CD4-positive, alpha-beta T cell treated with Interleukin-6 at 100 ng/mL for 8 hours (primary cell): ENCODE measurements around the gene SULT1C4.
"Not testable (repeated sequence)": the region's sequence is repeated elsewhere in the genome, so short reads cannot be mapped to it uniquely, and the experiment has no call there.

Experiments used
- DNase-seq: peaks from one replicate; pipeline ENCODE4 v3.0.0-alpha.2; 2020; ENCODE audit warnings: mixed read lengths, low spot score

SULT1C4 gene

DNA sequence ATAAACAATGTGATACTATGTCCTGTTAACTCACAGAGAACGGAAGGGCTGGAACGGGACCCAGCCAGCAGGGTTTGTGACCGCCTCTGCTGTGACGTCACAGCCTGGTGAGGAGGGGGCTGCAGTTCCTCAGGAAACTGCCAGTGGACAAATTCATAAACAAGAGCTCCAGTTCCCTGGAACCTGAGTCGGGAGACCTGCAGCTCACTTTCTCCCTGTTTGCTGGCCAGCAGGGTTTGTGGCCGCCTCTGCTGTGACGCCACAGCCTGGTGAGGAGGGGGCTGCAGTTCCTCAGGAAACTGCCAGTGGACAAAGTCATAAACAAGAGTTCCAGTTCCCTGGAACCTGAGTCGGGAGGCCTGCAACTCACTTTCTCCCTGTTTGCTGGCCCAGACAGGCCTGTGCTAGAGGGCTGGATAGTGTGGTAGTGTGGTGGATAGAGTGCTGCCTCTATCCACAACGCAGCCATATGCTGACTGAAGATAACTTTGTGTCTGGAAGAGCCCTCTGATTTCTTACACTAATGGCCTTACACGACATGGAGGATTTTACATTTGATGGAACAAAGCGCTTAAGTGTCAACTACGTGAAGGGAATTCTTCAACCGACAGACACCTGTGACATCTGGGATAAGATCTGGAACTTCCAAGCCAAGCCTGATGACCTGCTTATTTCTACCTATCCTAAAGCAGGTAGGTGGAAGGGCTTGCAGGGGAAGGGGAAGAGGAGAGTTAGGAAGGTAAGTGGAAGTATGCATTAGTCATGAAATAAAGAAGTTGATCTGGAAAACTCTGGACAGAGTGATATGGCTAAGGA lies at the start of gene SULT1C4:
SULT1C4 (plus strand) TSS at position 140 of the 816 bp plus-strand sequence; CDS start at position 524, 384 bp downstream.
- DNase-seq: no peak

DNA sequence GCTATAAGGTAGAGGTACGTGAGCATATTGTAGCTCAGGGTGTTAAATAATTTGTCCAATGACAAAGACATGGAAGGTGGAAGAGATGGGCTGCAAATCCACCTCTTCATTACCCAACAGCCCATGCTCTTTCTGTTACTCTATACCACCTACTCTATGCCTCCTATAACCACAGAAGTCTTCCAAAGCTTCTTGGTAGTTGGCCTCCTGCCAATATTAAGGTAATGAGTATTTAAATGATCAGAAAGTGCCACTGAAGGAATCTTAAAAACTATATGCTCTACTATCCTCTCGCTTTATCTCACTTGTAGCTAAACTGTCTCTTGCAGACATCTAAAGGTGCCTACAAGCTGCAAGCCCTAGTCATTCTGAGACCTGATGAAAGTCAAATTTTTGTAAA lies 48.0 kb upstream of the SULT1C4 start:
- no peak for DNase-seq

DNA sequence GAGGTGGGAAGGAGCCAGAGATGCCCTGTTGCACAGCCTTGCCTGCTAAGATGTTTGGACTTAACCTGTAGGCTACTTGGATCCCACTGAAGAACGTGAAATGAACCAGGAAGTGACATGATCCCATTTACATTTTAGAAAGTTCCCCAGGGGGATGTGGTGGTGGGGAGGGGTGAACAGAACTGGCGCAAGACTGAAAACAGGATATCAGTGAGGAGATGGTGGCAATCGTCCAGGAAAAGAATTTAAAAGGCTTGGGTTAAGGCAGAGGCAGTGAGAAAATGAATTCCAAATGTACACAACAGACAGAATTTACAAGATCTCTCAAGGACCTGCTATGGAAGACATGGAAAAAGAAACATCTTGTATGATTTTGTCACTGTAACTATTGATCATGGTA lies 46.8 kb upstream of the SULT1C4 start:
- no peak for DNase-seq

DNA sequence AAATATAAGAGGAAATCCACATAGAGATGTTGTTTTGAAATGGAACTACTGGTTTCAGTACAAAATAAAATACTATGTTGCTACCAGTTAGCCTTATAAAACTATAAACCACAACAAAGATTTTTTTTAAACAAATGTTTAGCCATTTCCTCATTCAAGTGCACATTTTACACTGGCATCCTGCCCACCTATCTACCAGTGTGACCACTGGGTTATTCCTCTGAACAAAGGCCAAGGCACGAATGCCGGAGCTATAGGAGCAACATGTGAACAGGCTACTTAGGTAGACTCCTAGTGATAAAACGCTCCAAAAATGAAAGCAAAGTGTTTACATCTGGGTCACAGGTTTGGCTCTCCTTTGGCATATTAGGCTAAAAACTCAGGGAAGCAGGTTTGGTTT lies 31.8 kb upstream of the SULT1C4 start:
- no peak for DNase-seq

DNA sequence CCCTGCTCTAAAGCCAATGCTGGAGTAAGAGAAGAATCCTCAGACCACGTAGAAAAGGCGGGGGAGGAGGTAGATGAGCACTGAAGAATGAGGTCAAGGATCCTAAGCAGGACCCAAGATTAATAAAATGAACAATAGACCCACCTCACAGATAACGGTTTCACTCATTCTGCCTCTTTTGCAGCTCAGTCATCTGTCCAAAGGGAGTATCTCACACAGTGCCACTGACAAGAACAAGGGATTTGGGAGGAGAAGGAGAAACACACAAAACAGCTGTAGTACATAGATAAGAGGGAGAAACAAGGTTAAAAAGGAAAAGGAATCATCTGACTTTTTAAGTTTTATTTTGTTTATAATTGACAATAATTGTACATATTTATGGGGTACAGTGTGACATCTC lies 30.9 kb upstream of the SULT1C4 start:
- DNase-seq: no peak

DNA sequence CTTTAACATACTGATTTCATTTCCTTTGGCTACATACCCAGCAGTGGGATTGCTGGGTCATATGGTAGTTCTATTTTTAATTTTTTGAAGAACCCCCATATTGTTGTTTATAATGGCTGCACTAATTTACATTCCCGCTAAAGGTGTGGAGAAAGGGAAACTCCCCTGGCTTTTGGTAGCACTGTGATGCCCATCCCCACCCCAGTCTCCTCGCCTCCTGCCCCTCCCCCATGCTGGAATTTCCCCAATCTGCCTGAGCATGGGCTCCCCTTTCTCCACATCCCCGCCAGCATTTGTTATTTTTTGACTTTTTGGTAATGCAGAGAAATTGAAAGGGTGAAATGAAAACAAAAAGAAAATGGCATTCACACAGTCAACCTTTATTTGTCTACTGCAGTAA lies 30.0 kb upstream of the SULT1C4 start:
- DNase-seq: no peak

DNA sequence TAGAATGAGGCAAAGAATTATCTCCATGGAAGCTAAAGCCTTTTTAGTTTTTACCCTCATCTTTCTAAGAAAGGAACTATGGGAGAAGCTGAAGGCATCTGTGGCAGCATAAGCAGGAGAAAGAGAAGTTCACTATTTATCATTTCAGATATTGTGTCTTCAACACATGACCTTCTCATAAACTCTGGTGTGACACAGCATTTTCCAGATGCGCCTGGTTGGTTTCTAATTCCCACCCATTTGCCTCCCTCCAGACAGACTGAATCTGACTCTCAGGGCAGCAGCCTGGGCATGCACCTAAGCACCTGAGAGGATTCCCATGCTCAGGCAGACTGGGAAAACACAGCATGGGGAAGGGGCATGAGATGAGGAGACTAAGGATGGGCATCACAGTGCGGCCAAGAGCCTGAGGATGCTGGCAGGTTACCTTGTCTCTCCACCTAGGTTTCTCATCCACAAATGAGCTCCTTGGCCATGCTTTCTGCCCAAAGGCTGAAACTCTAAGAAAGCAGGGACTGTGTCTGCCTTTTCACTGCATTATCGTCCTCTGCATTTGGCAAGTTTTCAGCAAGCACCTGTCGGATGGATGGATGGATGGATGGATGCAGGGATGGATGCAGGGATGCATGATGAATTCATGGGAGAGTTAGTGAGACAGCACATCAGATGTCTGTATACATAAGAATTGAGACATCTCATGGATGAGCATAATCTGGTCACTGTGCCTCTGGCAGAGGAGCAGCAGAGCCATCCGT lies 28.8 kb upstream of the SULT1C4 start:
- no peak for DNase-seq

DNA sequence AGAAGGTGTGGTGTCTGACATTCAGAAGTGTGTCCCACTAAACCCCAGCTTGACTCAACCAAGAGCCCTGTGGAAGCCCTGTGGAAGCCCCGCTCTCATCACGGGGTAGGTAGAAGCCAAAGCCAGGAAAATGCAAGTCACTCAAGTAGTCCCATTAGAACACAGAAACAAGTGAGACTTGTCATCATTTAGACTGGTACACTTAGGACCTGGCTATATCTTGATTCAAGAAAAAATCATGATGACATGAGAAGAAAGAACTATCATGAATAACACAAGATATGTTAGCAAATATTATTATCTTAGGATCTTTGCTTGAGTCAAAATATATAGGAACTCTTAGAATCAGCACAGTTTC lies 28.2 kb upstream of the SULT1C4 start:
- DNase-seq: no peak

DNA sequence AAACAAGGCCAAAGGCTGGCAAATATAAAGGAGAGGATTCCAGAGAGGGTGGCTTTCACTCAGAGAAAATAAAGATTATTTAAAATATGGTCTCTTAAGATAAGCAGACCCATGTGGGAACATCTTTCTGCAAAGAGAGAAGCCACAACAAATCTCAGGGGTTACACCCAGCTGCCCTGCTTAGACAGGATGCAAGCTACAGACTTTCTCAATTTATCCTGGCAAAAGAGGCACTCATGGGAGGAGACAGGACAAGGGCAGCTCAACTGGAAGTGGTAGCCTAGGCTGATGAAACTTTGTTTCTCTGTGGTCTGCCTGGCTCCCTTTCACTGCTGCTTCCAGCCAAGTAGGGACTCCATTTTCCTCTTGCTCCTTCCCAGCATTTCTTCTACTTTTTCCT lies 25.9 kb upstream of the SULT1C4 start:
- no peak for DNase-seq

DNA sequence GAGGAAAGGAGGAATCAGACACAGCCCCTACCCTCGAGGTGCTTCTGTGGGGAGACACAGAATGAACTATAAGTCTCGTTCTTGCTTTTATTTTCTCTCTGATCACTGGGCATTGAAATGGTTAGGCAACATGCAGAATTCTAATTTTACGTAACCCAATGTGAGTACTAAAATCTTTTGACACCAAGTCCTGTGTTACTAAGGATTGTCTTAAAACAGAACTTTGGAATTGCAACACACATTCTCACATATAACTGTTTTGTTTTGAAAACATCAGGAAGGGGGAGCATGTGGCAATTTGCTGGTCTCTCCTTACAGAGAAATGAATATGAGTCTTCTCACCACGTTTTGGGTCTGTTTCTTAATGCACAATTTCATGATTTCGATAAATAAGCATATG lies 23.6 kb upstream of the SULT1C4 start:
- DNase-seq: no peak

DNA sequence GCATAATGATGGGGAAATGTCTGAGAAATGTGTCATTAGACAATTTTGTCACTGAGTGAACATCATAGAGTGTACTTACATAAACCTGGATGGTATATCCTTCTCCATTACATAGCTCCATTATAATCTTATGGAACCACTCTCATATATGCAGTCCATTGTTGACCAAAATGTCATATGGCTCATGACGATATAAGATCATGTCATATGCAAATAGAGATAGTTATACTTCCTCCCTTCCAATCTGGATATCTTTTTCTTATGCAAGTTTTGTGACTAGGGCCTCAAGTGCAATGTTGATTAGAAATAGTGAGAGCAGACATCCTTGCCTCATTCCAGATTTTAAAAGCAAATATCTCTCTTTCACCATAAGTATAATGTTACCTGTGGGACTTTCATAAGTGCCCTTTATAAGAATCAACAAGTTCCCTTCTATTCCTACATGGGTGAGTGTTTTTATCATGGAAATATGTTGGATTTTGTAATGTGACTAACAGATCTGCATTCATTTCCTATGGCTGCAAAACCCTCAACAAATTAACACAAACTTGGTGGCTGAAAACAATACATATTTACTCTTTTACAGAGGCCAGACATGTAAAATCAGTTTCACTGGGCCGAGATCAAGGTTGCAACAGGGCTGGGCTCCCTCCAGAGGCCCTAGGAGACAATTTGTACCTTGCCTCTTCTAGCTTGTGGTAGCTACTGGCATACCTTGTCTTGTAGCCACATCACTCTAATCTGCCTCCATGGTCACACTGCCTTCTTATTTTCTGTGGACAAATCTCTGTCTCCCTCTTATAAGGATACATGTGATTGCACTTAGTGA lies 21.6 kb upstream of the SULT1C4 start:
- DNase-seq: no peak

DNA sequence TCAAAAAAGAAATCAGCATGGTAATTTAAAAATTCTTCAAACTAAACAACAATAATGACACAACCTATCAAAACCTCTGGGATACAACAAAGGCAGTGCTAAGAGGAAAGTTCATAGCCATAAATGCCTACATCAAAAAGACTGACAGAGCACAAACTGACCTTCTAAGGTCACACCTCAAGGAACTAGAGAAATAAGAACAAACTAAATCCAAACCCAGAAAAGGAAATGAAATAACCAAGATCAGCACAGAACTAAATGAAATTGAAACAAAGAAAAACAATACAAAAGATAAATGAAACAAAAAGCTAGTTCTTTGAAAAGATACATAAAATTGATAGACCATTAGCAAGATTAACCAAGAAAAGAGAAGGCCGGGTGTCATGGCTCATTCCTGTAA lies 18.4 kb upstream of the SULT1C4 start:
- DNase-seq: not testable (repeated sequence)

DNA sequence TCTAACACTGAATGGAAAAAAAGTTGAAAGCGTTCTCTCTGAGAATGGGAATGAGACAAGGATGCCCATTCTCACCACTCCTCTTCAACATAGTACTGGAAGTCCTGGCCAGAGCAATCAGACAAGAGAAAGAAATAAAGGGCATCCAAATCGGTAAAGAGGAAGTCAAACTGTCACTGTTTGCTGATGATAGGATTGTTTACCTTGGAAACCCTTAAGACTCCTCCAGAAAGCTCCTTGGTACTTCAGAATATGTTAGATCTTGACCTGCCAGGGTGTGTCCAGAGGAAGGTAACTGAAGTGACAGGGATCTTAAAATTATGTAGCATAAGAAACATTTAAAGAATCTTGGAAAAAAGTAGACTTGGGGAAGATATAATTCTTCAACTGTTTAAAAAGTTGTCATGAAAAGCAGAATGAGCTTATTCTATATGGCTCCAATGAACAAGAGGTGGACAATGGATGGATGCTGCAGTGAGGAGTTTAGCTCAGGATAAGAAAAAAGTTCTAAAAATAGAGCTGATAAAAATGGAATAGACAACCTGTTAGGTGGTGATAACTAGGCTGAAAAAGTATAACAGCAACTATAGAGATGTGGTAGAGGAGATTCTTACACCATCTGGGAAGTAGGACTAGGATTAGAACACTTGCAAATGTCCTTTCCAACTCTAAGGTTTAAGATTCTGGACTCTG lies 16.8 kb upstream of the SULT1C4 start:
- DNase-seq: no peak

DNA sequence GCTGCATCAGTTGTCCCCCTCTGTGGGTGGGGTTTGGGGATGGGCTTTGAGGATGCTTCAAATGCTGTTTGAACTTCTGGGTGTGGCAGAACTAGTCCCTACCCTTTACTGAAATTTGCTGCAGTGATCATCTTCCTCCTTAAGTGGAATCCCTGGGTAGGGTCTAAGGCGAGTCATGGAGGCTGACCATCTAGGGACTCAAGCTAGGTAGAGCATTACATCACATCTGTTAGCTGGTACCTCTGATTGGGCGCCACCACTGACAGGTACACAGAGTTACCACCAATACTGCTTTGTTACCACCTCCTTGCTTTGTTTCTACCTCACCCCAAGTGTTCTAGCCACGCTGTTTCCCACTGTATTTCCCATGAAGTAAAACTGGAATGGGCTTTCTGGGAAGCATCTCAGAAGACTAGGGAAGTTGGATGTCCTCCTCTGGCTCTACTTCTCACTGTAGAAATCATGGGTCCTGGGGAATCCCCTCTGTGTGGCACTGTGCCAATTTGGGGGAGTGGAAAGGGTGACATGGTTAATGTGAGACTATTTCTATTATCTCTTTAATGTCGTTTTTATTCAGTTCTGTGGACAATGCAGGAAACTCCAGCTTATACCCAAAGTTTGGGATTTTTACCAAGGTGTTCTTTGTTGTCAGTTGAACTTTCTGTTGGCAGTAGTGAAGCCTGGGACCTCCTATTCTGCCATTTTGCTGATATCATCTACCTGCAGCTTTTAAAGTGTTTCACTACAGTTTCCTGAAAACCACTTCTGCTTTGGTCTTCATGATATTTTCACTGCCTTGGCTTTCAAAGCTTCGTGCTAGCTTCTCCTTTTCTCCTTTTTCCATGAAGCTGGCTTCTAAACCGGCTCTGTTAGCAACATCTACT lies 14.5 kb upstream of the SULT1C4 start:
- no peak for DNase-seq

DNA sequence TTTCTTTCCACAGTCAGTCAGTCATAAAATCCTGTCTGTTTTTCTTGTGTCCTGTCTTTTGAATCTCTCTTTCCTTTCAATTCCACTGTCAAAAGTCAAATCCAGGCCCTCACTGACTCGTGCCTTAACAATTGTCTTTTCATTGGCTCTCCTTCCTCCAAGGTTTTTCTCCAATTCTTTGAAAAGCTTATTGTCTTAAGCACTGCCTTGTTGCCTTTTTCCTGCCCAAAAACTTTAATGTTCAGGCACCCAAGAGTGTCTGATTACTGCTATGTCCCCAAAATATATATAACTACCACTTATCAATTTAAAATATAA lies 13.9 kb upstream of the SULT1C4 start:
- no peak for DNase-seq

DNA sequence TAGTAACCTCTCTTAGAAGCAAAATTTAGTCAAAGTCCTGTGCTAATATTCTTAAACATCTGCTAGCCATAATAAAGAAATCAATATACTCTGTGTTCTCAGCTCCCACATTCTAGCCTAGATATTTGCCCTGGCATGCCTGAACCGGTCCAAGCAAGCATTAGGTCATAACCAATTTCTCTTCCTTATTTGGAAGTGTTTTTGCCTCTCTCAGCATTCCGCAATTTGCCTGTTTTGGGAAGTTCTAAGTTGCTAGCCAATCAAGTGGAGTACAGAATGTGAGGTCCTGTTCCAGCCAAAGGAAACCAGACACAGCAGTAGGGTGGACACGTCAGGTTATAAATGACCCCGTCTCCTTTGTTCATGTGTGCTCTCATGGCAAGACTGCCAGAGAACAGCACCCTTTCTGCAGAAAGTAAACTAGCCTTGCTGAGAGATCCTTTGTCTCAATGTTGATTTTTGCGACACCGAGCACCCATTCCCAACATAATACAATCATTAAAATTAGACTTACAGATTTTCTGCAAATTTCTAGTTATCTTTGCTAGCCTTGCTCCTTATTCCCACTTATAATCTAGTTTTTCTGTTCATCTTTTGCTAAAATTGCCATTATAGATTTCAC lies 13.0 kb upstream of the SULT1C4 start:
- DNase-seq: no peak

DNA sequence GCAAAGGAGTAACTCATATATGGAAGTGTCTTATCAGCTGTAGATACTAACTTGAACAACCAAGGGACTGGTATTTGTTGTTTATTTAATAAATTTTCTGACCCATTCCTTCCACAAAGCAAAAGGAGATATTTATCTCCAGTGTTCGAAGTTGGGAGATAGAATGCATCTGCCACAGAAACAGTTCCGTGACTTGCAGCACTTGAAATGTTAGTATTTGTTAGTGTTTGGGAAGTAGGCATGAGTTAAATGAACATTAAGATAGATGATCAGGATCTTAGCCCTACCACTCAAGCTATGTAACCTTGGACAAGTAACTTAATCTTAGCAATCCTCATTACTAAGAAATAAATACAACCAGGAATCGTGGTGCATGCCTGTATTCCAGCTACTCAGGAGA lies 12.1 kb upstream of the SULT1C4 start:
- DNase-seq: no peak

DNA sequence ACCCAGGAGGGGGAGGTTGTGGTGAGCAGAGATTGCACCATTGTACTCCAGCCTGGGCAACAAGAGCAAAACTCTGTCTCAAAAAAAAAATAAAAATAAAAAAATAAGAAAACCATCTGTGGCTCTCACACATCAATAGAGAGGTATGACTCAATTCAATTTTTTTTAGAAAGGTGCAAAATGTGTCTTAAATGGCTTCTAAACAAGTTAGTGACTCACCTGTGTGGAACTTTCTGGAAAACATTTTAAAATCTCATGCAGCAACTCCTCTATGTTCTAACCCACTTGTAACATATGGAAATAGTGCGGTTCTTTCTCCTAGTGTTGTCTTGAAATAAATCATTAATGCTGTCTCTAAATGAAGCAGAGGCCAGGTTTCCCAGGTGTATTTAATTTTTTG lies 10.7 kb upstream of the SULT1C4 start:
- no peak for DNase-seq

DNA sequence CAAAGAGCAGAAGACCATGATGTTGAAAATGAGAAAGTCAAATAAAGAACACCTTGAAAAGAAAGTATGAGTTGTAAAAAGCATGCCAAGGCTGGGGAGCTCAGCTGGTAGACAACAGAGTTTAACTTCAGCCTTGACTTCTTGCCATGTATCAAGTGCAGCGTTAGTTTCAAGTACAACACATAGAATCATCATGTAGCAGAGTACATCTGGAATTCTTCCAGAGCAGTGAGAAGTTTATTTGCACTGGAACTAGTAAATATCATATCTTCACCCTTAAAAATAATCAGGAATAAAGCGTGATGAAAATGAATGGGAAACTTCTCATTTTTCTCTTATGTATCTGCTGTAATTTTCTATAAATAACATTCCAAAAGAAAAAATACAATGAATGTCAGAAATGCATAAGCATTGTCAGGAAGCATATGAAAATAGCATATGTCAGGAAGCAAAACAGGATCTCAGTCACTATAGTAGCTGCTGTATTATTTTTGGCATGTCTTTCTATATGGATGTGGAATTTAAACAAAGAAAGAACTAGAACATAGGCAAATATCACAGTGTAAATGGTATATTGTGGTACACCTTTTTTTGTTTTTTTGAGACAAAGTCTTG lies 10.1 kb upstream of the SULT1C4 start:
- DNase-seq: no peak

DNA sequence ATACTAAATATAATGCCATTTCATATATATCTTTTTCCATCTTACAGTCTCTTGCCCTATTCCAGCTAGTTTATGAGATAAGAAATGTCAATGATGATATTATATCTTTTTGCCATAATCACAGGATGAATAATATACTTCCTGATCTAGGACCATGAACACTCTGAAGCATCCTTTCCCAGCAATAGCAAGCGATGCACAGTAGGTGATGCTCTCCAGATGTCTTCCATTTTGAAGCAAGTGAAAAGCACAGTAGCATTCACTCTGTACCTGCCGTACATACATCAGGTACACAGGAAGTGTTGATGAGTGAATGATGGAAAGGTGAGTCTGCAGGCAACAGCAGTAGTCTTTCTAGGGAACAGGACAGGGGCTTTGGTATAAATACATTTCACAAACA lies 8.6 kb upstream of the SULT1C4 start:
- DNase-seq: no peak
